Activated CD4-positive, alpha-beta T cell treated with anti-CD3 and anti-CD28 coated beads, Interleukin-2, amount 50 U/mL, for 24 hours (primary cell): Measurements from ENCODE around the gene AP1G1.
"Not testable (repeated sequence)": the region's sequence is repeated elsewhere in the genome, so short reads cannot be mapped to it uniquely, and the experiment has no call there.

ENCODE experiments used
- DNase-seq, 2 donors: peaks; one replicate each; pipeline ENCODE4 v3.0.0-alpha.2; 2020; ENCODE audit warnings: low read depth in 1 of 2, low spot score in 1 of 2

AP1G1 gene

GRCh38 chr16:71810155-71810530 is 1.5 kb upstream of the AP1G1 start:
- DNase-seq, result not testable (repeated sequence)

- DNase-seq, result peak in 1 of 2 donors; percentile 36
Observed at GRCh38 chr16:71807905-71808592, 585 bp downstream of the AP1G1 start.

DNA sequence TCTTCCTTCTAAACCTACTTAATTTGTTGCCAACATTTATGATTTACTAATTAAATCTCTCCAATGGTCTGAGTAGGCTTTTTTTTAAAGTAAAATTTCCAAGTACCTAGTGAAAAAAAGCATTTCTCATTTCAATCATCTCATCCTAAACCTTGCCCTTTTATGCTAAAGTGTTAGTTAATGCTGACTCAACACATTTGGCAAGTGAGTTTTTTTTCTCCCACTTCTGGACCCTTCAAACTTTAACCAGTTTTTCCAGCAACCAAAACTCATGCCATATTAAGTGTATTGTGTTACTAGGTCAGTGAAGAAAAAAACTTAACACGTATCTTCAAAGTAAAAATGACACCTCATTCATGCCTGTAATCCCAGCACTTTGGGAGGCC is 5.3 kb downstream of the AP1G1 start:
- no peak for DNase-seq

DNA sequence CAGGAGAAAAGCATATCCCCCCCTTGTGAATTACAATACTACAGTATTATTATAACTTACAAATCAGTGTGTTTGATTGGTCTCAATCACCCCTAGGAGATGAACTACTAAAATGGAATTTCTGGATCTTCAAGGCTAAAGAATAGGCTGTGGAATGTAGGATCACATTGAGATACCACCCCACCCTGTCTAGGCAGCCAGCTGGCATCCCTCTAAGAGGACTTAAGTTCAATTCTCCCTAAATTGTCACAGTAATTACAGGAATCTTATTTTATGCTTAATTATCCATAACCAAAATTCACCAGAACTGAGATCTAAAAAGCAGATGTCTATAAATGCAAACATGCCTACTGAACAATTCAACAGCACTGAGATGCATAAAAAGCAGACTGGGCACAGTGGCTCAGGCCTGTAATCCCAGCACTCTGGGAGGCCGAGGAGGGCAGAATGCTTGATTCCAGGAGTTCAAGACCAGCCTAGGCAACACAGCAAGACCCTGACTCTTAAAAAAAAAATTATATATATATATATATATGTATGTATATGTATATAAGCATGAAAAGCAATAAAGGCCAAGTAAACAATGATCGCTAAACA is 12.0 kb downstream of the AP1G1 start:
- DNase-seq, result no peak

DNA sequence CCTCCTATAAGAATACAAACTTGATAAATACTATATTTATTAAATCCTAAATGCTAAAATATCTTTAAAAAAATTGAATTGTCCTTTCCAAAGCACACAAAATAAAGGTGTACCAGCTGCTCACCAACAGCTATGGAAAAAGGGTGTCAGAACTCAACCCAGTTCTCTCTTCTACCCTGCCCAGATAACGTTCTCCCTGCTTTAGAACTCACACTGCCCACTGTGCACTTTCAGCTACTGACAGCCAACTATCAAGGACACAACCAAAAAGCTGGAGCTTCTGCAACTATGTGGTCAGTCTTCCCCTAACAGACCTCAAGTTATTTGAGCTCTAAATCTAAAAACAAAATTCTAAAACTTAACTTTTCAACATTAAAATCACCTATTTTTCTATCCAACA is 13.7 kb downstream of the AP1G1 start:
- no peak for DNase-seq

- no peak for DNase-seq
Observed at GRCh38 chr16:71794018-71794417, 14.6 kb downstream of the AP1G1 start.

DNA sequence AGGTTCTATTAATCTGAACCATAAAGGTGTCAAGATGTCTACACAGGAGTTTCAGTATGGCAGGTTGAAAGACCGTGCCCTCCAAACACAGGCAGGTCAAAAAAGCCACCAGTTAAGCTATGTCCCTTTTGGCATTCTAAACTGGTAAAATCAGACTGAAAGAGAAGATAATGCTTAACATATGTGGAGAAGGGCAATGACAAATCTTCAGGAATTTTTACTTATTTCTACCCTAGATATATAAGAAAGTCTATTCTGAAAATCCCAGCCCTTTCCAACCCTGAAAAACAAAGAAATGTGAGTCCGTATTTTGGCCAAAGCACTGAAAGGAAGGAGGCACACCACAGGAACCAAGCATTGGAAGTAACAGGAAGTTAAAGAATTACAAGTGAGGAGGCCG is 16.5 kb downstream of the AP1G1 start:
- no peak for DNase-seq

GRCh38 chr16:71790329-71790728 is 18.3 kb downstream of the AP1G1 start:
- not testable (repeated sequence) for DNase-seq

- no peak for DNase-seq
Observed at GRCh38 chr16:71789136-71789535, 19.5 kb downstream of the AP1G1 start.

GRCh38 chr16:71788578-71788977 is 20.1 kb downstream of the AP1G1 start:
- no peak for DNase-seq

DNA sequence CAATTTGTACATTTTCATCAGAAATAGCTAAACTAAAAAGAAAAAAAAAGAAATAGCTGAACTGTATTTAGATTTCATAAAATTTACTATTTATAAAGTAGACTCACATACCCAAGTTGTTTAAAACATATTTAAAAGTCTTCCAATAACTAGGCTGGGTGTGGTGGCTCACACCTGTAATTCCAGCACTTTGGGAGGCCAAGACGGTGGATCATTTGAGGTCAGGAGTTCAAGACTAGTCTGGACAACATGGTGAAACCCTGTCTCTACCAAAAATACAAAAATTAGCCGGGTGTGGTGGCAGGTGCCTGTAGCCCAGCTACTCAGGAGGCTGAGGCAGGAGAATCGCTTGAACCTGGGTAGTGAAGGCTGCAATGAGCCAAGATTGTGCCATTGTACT is 23.5 kb downstream of the AP1G1 start:
- not testable (repeated sequence) for DNase-seq

- no peak for DNase-seq
Observed at GRCh38 chr16:71784093-71784492, 24.5 kb downstream of the AP1G1 start.

- no peak for DNase-seq
Observed at GRCh38 chr16:71781741-71782140, 26.9 kb downstream of the AP1G1 start.

DNA sequence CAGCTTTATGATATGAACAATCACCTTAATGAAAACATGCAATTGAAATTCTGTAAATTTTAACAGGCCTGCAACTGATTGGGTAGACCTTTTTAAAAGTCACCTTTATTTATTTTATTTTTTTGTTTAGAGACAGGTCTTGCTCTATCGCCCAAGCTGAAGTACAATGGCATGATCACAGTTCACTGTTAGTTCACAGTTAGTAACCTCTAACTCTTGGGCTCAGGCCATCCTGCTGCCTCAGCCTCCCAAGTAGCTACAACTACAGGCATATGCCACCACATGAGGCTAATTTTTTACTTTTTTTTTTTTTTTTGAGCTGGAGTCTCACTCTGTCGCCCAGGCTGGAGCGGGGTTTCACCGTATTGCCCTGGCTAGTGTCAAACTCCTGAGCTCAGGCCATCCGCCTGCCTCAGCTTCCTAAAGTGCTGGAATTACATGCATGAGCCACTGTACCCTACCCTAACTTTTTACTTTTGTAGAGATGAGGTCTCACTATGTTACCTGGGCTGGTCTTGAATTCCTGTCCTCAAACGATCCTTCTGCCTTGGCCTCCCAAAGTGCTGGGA is 28.0 kb downstream of the AP1G1 start:
- no peak for DNase-seq

DNA sequence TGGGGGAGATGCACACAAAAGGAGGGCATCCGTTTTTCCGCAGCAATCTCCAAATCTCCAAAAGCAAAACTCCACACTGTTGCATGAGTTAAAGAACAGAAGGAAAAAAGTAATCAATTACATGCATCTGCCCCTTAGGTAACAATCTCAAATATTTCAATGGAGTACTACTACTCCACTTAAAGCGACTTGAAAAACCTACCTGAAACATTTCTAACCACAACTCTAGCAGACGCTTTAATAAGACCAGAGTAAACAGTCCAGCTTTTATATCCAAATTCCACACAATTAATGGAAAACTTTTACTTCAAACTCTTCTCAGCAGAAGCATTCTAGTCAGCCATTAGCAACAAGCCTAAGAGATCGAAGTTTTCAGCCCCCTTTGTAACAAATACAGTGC is 29.9 kb downstream of the AP1G1 start:
- DNase-seq, result no peak

GRCh38 chr16:71777329-71777728 is 31.3 kb downstream of the AP1G1 start:
- no peak for DNase-seq

DNA sequence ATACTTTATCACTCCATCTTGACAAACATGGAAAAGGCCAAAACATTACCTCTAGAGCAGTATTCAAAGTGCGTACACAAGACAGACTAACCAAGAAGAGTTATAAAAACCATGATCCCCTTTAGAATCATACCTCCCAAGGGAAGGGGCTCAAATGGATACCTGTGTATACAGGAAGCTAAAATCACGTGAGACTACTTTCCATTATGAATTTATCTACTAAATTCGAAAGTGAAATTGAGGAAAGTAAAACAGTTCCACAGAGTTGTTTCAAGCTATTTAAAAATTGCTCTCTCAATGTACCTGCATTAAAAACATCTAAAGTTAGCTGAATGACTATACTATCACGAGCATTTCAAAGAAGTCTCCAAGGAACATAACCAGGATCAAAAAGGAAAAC is 32.7 kb downstream of the AP1G1 start:
- DNase-seq, result no peak

- no peak for DNase-seq
Observed at GRCh38 chr16:71771571-71771970, 37.1 kb downstream of the AP1G1 start.

DNA sequence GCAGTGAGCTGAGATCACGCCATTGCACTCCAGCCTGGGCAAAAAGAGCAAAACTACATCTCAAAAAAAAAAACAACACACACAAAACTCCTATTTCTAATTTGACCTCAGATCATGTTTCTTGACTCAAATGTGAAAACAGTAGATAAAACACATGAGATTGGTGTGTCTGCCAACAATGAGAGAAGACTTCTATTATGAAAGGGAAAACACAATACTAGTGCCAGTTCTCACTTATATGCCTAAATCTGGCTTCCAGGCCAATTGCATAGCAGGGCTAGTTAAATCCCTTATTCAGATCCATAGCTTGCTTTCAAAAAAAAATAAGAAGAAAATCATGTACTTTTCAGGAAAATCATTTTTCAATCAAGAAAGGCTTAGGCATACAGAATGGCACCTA is 39.4 kb downstream of the AP1G1 start:
- DNase-seq, result no peak

DNA sequence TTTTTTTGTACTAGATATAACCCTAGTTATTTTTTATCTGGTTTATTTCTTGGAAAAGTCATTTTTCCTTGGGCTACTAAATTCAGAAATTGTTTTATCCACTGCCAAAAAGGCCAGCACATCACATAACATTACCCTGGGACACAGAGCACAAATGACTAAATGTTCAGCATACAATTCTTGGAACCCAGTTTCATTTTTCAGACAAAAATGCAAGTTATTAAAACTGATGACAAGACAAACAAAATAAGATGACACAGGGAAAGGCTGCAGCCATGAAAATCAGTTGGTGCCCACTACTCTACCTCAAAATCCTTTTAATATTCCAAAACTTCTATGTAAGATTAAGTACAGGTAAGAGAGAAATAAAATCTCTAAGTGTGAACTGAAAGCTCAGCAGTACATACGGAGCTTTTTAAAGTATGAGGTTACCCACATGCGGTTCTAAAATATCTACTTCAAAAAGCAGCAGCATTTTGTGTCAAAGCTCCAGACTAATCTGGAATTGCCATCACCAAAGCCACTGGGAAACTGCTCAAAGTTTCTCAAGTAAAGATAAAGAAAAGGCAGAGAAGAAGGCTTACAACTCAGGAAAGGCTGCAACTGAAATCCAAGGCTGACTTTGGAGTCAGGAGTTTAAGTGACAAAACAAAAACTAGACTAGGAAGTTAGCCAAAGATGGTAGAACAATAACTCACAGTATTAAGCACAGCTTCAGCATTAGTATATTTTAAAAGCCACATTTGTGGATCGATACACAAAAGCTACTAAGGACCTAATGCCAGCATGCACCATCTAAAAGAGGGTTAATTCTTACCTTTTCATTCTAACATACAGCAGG is 41.4 kb downstream of the AP1G1 start:
- DNase-seq, result no peak

GRCh38 chr16:71762186-71762585 is 46.4 kb downstream of the AP1G1 start:
- no peak for DNase-seq

DNA sequence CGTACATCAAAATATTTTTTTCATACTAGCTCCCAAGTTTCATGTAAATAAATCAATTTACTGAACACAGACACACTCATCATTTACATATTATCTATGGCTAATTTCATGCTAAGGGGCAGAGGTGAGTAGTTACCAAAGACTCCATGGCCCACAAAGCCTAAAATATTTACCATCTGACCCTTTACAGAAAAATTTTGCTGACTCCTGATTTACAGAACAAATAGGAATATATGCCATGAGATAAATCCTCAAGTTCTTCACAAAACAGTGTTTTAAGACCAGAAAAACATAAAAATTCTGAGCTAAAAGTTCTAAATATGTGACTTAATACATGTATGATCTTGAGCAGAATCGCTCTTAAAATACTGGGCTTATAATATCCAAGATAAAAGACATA is 47.5 kb downstream of the AP1G1 start:
- DNase-seq, result no peak
